Measurements from ENCODE around the gene MRPL22. TPM values are rescaled to one million over a fixed set of nuclear protein-coding genes. Genes with fewer than 3 reads are reported as not detected.

The MRPL22 gene
- total and polyA plus RNA-seq, 3 experiments from 2014 or later = 87.2 to 90.2 (median 88.5) TPM

Other genes with a start within 250 kb of the MRPL22 start
- 100 to 1,000 TPM; 329 to 344 TPM for gene LARP1, start 185.7 kb upstream of the MRPL22 start, total RNA-seq
- gene LARP1, start 185.7 kb upstream of the MRPL22 start, polyA plus RNA-seq = 28.4 TPM
- gene FAXDC2, start 90.5 kb upstream of the MRPL22 start, total RNA-seq = under 1 TPM in 1 of 2 experiments, not detected in 1; 0.18 TPM
- 1.0 TPM for gene FAXDC2, start 90.5 kb upstream of the MRPL22 start, polyA plus RNA-seq
- 10 to 100 TPM; 47.7 to 52.7 TPM for gene CNOT8, start 82.4 kb upstream of the MRPL22 start, total RNA-seq
- gene CNOT8, start 82.4 kb upstream of the MRPL22 start, polyA plus RNA-seq = 154 TPM
- gene GEMIN5, start 2.9 kb upstream of the MRPL22 start, total RNA-seq = 10 to 100 TPM; 42.1 to 45.2 TPM
- gene GEMIN5, start 2.9 kb upstream of the MRPL22 start, polyA plus RNA-seq = 10.8 TPM
- gene KIF4B, start 72.7 kb downstream of the MRPL22 start, total RNA-seq = under 1 TPM in 1 of 2 experiments, not detected in 1; 0.09 TPM
- not detected for gene KIF4B, start 72.7 kb downstream of the MRPL22 start, polyA plus RNA-seq